Prostate gland (tissue), 2 donors: ENCODE measurements around the gene CFAP100.

ENCODE experiments used
- POLR2A ChIP-seq: fragments of 450-650 bp; IDR thresholded peaks from one replicate; pipeline ENCODE4 v1.6.1; 2016; ENCODE audit warnings: antibody characterized with exemption, mild to moderate bottlenecking
- POLR2AphosphoS5 ChIP-seq: sonication (generic); formaldehyde crosslinking; IDR thresholded peaks from one replicate; pipeline ENCODE4 v1.6.1; 2017; ENCODE audit warnings: antibody characterized with exemption
- TF ChIP-seq, protein P1 (sequence below), 4 experiments: fragments of 200-600 bp in 2 of 4; fragments of 450-650 bp in 2 of 4; sonication (generic) in 2 of 4; IDR thresholded peaks; 1 replicate in 3 of 4; 2 replicates in 1 of 4; pipeline ENCODE4 v1.5.1; 2016 to 2019; ENCODE audit warnings: antibody characterized with exemption in 4 of 4, mild to moderate bottlenecking in 2 of 4, moderate library complexity in 2 of 4

DNA sequence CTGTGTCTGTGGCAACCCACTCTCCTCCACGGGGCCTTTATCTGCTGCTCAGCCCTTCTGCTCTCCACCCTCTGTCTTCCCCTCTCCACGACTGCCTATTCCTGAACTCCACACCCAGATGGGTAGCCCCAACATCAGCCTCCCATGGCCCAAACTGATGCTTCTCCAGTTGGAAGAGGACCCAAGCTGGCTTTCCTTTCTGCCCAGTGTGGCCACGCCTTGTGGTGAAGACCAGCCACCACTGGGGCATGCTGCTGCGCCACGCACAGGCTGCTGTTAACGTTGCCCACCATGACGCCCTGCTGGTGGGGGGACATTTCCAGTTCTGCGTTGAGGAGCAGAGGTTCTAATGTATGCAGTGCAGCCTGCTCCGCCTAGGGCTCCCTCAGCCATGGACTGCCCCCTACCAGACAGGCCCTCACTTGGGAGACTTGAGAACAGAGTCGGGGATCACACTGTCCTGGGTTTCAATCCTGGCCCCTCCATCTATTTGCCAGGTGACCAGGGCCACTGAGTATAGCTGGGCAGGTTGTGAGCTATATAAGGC, 26.9 kb downstream of the CFAP100 start:
- TF ChIP-seq, protein P1, sequence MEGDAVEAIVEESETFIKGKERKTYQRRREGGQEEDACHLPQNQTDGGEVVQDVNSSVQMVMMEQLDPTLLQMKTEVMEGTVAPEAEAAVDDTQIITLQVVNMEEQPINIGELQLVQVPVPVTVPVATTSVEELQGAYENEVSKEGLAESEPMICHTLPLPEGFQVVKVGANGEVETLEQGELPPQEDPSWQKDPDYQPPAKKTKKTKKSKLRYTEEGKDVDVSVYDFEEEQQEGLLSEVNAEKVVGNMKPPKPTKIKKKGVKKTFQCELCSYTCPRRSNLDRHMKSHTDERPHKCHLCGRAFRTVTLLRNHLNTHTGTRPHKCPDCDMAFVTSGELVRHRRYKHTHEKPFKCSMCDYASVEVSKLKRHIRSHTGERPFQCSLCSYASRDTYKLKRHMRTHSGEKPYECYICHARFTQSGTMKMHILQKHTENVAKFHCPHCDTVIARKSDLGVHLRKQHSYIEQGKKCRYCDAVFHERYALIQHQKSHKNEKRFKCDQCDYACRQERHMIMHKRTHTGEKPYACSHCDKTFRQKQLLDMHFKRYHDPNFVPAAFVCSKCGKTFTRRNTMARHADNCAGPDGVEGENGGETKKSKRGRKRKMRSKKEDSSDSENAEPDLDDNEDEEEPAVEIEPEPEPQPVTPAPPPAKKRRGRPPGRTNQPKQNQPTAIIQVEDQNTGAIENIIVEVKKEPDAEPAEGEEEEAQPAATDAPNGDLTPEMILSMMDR (IDR thresholded peaks at IDR 0.05): no peak
- TF ChIP-seq POLR2A (no peak), POLR2AphosphoS5 (no peak)
